GM21360 (cell line): ENCODE data around the gene SKIC2.
"Not testable (repeated sequence)": the region's sequence is repeated elsewhere in the genome, so short reads cannot be mapped to it uniquely, and the experiment has no call there.

Experiments
- ATAC-seq: cut with Tn5 transposase; IDR thresholded peaks from one replicate; pipeline ENCODE4 v1.9.1; 2021; ENCODE audit warnings: mild to moderate bottlenecking, moderate library complexity; ENCODE audit not compliant: unreplicated experiment

SKIC2 gene

GRCh38 chr6:32003301-32003700 lies 44.3 kb downstream of the SKIC2 start:
- not testable (repeated sequence) for ATAC-seq

DNA sequence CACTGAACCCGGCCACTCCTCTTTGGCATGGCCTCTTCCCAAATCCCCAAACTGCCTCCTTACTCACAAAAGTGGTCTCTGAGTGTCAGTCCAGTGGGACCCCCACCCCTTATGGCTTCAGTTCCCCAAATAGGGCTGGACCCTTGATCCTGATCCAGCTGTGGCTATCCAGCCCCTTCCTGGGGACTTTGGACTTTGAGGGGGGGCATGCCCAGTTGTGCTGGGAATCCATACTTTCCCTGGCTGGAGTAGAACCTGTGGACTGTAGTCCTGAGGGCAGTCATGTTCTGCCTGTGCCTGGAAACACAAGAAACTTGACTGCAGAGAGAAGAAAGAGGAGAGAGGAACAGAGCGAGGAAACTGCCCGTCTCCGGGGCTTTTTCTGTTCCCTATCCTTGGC lies 45.4 kb downstream of the SKIC2 start:
- ATAC-seq: not testable (repeated sequence)

DNA sequence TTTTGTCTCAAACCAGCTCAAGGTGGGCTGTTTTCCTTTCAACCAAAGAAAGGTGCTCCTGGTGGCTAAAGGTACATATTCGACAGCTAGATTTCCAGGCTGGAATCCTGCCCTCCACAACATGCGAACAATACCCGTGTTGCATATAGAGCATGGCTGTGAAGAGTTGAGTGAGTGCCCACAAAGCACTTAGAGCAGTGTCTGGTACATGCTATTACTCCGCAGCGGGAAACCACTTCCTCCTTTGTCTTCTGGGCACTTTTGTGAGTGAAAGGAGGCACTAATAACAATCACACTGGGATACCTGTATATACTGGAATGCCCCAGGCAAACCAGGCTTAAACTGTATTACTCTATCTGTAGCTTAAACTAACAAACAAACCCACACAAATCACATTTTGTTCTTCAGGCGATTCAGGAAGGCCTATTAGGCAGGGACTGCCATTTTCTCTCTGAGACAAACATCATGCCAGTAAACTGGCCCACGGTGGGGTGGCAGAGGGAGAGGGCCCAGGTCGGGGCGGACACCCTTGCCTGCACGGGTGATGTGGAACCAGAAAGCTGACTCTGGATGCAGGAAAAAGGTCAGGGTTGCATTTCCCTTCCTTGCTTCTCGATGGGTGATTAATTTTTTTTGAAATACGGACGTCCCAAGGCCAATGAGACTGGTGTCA lies 46.0 kb downstream of the SKIC2 start:
- not testable (repeated sequence) for ATAC-seq

- ATAC-seq: not testable (repeated sequence)
Measured at GRCh38 chr6:32005538-32005880, 46.5 kb downstream of the SKIC2 start.

GRCh38 chr6:32005991-32006529 lies 47.1 kb downstream of the SKIC2 start:
- not testable (repeated sequence) for ATAC-seq

- not testable (repeated sequence) for ATAC-seq
Measured at GRCh38 chr6:32007086-32007485, 48.1 kb downstream of the SKIC2 start.

DNA sequence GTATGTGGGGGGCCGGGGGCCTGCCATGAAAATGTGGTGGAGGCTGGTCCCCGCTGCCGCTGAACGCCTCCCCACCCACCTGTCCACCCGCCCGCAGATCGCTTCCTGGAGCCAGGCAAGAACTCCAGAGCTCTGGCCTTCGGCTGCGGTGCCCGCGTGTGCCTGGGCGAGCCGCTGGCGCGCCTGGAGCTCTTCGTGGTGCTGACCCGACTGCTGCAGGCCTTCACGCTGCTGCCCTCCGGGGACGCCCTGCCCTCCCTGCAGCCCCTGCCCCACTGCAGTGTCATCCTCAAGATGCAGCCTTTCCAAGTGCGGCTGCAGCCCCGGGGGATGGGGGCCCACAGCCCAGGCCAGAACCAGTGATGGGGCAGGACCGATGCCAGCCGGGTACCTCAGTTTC lies 49.1 kb downstream of the SKIC2 start:
- ATAC-seq: not testable (repeated sequence)

- ATAC-seq: not testable (repeated sequence)
Measured at GRCh38 chr6:32008616-32009015, 49.6 kb downstream of the SKIC2 start.

DNA sequence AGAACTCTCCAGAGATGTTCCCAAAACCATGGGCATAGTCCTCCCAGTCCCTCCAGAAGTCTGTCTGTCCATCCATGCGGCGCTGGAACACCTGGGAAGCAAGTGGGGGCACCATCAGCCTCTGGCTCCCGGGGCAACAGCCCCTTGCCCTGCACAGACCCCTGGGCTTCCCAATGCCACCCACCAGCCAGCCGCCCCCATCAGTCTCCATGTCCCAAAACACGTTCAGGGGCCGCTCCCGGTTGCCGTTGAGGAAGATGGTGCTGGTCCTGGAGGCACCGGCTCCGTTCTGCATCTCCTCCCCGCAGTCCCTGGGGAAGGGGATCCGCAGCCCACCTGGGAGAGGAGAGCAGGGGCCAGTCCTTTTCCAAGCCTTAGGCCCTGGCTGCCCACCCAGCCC lies 50.6 kb downstream of the SKIC2 start:
- not testable (repeated sequence) for ATAC-seq

- ATAC-seq: not testable (repeated sequence)
Measured at GRCh38 chr6:32010856-32011530, 52.0 kb downstream of the SKIC2 start.

DNA sequence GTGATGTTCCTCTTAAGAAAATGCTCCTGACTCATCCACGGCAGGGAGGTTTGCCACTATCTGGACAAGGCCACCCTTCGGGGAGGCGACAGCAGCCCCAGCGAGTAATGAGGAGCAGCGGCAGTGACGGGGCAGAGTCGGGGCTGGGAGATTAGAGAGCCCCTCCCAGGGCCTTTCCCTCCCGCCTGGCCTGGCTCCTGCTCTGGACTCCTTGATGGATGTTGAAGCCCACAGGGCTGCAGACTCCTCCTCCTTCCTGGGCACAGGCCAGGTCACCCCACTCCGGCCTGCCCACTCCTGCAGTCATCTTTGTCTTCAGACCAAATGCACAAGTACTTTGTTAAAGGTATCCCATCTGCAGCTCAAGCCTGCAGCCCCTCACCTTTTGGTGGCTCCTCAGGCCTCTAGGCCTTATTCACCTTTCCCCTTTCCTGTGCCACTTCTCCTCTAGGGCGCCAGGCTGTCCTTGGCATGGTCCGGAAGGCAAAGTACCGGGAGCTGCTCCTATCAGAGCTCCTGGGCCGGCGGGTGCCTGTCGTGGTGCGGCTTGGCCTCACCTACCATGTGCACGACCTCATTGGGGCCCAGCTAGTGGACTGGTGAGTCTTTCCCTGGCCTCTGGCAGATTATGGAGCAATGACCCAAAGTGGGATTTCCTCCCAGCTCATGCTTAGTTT lies 54.1 kb downstream of the SKIC2 start:
- ATAC-seq: not testable (repeated sequence)

GRCh38 chr6:32013738-32014137 lies 54.8 kb downstream of the SKIC2 start:
- ATAC-seq: not testable (repeated sequence)

GRCh38 chr6:32014547-32014946 lies 55.6 kb downstream of the SKIC2 start, which contains the start of gene C4B:
Gene C4B (plus strand): TSS chr6:32014795. CDS start chr6:32014846, 51 bp downstream.
- not testable (repeated sequence) for ATAC-seq
